GM18858 (cell line): Measurements from ENCODE around the gene GNAS-AS1.
A peak's percentile ranks its signal among the peaks of the same experiment; 100 is the strongest.

ENCODE experiments used
- ATAC-seq: cut with Tn5 transposase; IDR thresholded peaks from one replicate; pipeline ENCODE4 v1.9.1; 2021; ENCODE audit not compliant: unreplicated experiment

GNAS-AS1 gene

DNA sequence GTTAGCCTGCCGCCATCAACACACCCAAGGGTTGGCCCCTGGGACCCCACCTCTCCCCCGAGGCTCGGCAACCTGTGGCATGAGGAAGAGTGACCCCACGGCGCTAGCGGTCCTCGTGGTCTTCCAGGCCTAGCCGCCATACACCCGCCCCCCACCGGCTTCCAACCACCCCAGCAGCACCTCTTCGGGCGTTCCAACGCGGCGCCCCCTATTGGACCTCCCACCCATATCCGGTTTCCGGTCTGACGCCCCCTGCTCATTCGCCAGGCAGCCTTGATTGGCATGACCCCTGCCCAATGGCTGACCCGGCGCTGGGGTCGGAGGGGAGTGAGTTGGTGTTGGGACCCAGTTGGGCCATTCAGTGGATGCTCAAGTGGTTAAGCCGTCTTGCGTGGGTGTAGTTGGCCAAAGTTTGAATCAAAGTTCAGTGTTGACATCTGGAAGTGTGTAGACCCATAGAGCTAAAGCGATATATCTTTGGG lies at the start of gene GNAS-AS1:
GNAS-AS1 (minus strand) TSS at position 210 of the 482 bp plus-strand sequence.
- ATAC-seq: peak; percentile 71

DNA sequence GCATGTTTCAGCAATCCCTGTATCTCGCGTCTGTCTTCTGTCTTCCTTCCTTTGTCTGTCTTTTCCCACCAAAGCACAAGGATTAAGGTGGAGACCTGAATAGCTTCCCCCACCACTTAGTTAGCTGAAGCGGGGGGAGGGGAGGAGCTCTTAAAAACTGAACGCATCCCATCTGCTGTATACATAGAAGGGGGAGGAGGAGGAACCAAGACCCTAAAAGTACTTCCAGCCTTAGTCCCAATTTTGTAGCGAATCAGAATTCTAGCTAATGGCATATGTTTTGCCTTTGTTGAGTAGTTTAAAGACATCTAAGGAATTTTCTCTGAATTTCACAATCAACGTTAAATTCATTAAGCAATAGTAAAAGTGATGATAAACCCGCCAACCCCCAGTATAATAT lies 49.7 kb upstream of the GNAS-AS1 start:
- no peak for ATAC-seq

DNA sequence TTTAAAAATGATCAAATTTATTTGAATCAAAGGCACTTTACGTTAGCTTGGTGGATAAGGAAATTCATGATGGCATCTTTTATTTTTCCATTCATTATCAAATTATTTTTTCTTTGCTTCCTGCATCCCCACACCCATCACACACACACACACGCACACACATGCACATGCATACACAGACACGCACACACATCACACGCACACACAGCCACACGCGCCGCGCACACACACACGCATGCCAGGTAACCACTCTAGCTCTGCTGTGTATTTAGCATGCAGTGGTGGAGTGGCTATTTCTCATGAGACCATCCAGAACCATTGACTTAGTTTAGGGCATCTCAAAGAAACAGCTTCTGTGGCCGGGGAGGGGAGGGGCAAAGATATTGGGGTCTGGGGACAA lies 48.8 kb upstream of the GNAS-AS1 start:
- no peak for ATAC-seq

DNA sequence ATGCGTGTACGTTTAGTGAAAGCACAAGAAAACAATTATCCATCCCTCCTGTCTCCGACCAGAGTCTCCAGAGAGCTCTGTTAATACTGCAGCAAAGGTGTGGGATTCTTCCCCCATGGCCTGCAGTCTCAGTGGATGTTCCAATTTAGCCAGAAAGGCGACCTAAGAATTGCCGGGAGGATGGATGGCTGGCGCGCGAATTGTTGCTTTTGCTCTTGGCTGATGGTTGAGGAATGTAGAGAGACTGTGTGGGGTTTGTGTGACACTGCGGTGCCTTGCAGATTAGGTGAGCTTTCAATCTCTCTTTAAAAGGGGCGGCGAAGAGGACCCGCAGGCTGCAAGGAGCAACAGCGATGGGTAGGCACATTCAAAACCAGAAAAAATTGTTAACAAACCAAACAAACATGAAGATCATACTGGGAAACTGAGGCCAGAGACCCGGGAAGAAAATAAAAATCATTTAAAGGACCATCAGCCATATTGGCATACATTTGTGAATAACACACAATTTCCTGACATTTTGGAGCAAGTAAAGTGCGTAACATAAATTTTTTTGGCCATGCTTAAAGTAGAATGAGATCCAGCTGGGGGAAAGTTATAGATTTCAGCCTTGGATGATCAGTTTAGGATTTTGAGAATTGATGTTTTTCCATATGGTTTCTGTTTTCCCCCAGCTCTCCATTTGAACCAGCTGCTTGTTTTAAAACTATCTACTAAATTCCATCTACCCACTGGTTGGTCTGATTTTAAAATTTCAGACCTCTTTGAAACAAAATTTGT lies 48.1 kb upstream of the GNAS-AS1 start:
- ATAC-seq: no peak

DNA sequence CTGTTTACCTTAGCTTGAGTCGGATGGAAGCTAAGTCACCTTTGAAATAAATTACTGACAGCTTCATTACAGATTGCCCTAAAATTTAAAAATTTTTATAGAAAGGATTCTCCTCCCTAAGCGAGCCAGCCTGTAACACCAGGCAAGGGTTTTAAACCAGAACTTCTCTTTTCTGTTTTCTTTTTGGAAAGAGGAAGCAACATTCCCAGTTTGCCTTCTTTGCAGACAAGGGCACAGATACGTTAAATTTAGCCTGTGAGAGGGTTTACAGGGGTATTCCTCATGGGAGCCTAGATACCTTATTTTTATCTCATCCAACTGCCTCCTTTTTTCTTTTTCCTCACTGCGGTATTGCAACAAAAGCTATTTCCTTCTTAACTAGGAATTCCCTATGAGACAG lies 46.8 kb upstream of the GNAS-AS1 start:
- ATAC-seq: no peak

DNA sequence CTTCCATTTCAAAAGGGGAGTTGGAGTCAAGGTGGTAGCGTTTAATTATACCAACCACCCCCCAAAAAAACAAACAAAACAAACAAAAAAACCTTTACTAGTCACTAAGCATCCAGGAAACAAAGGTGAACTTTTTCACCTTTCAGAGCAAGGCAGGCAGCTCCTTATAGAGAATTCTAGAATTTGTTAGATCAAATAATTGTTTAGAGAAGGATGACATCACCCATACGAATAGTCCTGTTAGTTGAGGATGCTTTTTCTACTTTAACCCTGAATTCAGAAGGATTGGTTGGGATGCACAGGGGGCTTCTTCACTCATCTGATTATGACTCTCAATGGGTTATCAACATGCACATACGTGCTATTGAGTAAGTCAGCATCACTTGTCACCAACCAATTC lies 46.1 kb upstream of the GNAS-AS1 start:
- no peak for ATAC-seq

DNA sequence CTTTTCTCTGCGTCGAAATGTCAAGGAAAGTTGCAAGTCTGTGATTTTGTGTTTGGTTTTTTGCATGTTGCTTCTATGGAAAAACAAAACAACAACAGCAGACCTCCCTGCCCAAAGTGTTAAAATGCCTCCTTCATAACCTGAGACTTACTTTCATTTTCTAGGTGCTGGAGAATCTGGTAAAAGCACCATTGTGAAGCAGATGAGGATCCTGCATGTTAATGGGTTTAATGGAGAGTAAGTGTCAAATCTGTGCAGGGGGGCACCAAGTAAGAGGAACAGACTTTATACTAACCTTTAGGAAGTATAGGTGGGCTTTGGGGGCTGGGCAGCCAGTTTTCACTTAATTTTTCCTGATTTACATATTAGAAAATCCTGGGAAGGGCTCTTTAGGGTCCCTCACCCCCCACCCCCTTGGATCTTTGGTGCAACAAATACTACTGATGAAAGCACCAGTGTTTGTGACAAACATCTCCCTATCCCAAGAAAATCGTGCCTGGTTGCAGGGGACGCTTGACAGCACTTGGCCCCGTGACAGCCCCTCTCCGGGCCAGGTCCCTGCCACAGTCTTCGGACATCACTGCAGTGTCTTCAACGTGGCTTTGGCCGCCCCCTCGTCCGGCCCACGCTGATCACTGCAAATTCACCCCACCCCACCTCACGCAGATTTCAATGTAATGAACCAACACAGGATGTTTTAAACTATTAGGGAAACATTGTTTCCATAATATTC lies 44.9 kb upstream of the GNAS-AS1 start:
- no peak for ATAC-seq

DNA sequence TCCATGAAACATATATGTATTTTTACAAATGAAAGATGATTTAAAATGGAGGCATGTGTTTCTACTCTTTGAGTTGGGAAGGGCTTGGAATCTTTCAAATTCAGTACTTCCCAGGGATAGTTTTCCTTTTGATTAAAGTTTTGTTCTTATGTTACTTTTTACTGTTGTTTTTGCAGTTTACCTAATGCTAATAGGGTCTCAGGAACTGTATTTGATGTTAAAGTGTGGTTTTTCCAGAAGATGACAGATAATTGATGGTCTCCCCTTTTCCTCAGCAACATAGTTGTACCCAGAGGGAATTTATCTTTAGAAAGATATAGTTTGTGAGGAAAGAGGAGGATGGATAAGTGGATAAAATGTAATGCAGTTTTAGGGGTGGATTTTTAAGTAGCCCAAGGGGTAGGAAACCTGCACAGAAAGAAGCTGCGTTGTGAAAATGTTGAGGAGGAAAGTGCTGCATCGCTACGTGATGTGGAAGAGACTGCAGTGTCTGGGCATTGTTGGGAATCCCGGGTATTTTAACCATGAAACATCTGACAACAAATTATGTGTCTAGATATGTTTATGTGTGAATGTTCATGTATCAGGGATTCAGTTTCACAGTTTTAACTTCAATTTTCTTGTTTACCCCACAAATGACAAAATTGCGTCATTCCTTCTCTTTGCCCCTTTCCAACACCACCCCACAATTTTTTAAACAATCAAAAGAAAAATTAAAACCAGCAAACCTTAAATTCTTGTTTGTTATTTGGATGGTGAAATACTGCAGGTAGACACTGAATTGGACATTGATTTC lies 44.1 kb upstream of the GNAS-AS1 start:
- no peak for ATAC-seq

DNA sequence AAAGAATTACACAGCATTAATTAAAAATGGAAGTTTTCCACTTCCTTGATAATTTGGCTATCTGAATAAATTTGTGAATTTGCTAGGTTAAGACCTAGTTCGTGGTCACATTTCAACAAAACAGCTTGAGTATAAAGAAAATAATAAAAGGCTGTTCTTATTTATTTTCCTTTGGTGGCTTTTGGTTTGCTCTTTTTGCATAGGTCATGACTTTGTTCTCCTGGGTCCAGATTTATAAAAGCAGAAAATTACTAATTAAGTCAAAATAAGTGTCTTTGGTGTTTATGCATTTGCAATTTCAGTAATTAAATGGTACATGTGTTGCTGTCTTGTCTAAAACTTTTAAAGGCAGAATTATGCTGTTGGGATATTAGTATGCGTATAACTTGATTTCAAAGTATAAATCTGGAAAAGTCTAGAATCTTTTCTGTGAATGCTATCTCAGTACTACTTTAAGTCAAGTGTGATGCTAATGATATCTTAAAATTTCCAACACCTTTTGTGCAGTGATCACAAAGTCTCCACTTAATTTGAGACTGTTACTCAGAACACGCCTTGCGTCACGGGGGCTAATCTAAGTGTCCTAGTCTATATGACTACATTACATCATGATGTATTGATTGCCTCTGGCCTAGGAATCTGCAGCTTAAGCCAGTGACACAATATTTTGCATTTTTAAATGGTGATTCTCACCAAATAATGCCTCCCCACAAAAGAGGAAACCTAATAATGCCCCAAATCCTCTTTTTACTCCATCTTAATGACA lies 42.8 kb upstream of the GNAS-AS1 start:
- no peak for ATAC-seq

DNA sequence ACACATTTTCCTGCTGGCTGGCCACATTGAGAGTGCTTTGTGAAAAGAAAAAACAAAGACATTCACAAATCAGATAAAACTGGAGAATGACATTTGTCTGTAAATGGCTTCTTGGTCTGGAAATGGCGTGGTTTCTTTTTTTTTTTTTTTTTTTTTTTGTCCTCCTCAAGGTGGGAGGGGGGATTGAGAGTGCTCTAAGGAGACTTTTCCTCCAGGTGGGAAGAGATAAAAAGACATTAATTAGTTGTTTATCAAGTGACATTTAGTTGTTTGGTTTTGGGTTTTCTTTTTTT lies 42.2 kb upstream of the GNAS-AS1 start:
- ATAC-seq: no peak

DNA sequence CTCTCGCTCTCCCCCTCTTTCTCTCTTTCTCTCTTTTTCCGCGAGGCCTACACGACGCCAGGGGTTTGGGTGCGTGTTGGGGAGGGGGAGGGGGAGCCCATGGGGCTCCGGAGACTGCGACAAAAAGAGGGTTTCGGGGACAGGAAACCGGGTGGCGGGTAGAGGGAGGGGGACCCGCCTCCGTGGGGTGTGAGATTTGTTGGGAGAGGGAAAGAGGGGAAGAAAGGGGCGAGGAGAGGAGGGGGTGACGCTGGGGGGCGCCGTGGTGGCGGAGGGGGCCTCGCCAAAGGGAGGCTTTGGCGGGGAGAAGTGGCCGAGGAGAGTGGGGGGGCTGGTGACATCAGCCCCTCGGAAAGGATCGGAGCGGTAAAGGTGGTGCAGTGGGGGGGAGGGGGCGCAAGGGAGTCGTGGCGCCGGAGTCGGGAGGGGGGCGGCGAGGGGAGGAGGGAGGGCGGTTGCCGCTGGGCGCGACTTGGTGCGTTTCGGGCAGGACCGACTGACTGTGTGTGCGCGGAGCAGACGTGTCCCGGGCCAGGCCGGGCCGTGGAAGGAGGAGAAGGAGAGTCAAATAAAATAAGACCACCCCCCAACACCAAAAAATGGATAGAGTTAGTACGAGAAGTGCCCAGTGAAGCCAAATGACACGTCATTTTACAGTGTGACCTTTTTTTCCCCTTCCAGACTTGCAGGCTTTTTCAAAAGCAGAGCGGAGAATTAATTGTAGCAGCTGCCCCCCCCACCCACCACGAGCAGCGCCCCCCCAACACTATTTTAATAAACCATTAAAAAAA lies 41.6 kb upstream of the GNAS-AS1 start:
- no peak for ATAC-seq

DNA sequence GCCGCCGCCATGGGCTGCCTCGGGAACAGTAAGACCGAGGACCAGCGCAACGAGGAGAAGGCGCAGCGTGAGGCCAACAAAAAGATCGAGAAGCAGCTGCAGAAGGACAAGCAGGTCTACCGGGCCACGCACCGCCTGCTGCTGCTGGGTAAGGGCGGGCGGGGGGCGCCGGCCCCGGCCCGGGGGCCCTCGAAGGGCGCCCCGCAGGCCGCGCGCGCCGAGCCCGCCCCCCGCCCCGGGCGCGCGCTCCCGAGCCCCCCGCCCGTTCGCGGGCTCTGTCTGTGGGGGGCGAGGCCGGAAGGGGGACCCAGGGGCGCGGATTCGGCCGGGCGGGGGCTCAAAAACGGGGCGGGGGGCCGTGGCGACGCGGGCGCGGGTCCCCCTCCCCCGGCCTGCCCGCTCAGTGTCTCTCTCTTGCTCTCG lies 41.0 kb upstream of the GNAS-AS1 start:
- ATAC-seq: no peak

DNA sequence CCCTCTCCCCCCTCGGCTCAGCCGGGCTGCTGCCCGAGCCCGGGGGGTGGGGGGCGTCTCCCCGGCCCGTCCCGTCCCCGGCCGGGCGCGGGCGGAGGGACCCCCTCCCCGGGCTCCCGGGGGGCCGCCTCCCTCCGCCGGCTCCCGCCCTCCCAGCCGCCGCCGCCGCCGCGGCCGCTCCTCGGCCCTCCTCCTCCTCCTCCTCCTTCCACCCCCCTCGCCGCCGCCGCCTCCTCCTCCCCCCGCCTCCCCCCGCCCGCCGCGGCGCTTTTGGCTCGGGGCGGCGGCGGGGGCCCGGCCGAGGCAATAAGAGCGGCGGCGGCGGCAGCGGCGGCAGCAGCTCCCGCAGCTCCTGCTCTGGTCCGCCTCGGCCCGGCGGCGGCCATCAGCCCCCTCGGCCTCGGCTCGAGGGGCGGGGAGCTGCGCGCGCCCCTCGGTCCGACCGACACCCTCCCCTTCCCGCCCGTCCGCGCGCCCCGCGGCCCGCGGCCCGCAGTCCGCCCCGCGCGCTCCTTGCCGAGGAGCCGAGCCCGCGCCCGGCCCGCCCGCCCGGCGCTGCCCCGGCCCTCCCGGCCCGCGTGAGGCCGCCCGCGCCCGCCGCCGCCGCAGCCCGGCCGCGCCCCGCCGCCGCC lies 40.5 kb upstream of the GNAS-AS1 start:
- ATAC-seq: no peak

DNA sequence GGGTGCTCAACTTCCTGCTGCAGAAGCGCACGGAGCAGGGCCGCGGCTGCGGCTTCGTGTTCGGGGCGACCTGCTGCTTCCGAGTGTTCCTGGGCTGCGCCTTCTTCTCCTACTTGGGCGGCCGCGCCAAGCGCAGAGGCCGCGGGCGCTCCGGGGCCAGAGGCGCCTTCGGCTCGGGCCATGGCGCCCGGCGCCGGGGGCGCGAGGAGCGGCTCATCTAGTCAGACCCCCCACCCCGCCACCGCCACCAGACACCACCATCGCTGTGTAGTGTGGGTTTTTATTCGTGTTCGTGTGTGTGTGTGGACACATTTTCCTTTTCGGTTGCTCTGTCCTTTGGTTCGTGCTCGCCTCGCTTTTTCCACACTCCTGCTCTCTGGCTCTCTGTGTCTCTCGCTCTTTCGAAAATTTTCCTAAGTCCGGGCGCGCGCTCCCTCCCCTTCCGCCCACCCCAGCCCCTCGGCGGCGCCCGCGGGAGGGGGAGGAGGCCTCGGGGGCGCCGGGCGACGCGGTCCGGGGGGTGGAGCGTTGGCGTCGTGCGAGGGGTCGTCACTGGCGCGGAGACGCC lies 39.9 kb upstream of the GNAS-AS1 start:
- no peak for ATAC-seq

DNA sequence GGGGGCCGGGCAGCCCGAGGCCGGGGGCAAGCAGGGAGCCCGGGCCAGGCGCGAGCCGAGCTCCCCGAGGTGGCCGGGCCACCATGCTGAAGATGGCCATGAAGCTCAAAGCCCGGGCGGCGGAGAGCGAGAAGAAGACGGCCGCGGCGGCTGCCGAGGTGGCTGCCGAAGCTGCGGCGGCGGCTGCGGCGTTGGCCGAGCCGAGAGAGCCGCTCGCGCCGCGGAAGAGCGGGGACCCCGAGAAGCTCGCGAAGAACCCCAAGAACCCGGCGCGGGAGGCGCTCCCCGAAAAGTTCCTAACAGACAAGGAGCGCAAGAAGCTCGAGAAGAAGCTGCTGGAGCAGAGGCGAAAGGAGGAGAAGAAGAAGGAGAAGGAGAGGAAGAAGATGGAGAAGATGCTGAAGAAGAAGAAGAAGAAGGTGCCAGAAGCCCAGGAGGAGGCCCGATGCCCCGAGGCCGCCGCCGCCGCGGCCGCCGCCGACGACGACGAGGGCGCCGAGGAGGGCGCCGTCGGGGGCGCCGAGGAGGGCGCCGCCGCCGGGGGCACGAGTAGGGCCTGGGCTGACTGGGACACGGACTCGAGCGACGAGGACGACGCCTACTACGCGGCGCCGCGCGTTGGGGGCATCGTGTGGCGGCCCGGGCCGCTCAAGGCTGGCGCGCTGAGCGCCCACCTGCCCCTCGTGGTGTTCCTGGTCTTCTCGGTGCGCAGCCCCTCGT lies 39.3 kb upstream of the GNAS-AS1 start:
- ATAC-seq: no peak

DNA sequence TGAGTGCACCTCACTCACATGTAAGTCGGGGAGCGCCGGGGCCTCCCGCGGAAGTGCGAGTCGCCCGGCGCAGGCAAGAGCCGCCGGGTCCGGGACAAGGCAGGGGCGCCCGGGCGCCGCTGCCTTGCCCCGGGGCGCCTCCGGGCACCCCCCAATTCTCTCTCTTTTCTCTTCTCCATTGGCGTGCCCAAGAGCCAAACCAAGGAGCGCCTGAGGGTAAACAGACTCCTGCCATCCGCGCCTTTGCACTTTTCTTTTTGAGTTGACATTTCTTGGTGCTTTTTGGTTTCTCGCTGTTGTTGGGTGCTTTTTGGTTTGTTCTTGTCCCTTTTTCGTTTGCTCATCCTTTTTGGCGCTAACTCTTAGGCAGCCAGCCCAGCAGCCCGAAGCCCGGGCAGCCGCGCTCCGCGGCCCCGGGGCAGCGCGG lies 38.6 kb upstream of the GNAS-AS1 start:
- no peak for ATAC-seq

DNA sequence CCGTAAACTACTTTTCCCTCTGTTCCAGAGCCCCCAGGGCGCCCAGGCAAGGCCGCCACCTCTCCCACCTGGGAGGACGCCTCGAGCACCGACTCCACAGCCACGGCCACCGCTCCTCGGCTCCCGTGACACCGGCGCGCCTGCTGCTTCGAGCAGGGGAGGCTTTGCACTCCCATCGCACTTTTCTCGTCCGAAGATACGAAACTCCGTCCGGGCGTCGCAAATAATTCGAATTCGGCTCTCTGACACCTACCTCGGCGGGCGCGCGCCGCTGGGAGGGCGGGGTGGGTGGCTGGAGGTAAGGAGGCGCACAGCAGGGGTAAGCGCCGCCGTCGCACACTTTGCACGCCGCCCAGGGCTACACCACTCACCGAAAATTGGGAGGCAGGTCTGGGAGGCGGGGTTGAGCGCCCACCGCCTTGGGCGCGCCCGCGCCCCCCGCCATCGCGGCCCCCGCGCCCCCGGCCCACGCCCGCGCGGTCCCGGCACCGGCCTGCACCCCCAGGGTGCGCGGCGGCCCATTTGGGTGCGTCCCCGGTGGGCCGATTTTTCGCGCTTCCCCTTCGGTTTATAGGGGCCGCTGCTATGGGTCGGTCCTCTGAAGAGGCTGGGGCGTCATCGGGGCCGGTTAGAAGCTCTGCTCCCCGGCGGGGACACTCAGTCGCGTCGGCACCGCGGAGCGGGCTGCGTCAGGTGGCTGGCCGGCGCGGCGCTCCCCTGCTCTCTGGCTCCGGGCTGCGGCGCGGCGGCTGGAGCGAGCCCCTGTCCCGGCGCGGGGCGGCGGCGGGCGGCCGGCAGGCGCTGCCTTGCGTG lies 38.0 kb upstream of the GNAS-AS1 start:
- no peak for ATAC-seq

DNA sequence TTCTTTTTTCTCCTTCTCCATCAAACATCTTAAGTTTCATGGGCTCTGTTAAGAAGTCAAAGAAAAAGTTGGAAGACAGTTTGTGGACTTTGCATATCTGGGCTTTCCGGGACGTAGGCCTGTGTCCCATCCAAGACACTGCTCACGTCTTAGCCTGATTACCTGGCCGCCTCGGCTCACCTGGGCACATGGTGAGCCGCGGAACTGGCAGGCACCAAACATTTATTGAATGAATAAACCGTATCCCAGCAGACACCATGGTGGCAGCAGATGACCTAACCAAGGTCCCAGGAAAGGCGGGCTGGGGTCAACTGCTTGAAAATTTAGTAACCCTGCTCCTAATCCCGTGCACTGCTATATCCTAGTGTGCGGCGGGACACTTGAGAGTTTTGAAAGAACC lies 37.4 kb upstream of the GNAS-AS1 start:
- ATAC-seq: no peak
